K562 (cell line): ENCODE results near the gene DLAT. TPM values are rescaled to one million over a fixed set of nuclear protein-coding genes. Genes with fewer than 3 reads are reported as not detected.
A peak's percentile ranks its signal among the peaks of the same experiment; 100 is the strongest.
"Not testable (repeated sequence)": the region's sequence is repeated elsewhere in the genome, so short reads cannot be mapped to it uniquely, and the experiment has no call there.

Experiments used
- ATAC-seq: fragments of 200-7000 bp; cut with Tn5 transposase; 3 replicates; pipeline ENCODE4 v1.9.1; 2020; ENCODE audit warnings: moderate library complexity
- BruUV-seq: library from RNA; stranded (reverse); fragments of 400-500 nt; replicated peaks from 2 replicates; lab custom pipeline; 2021; lab: Mats Ljungman, UMichigan
- CTCF ChIA-PET: fragments of 300-600 bp; formaldehyde crosslinking; extraction: SDS; loops from one replicate; lab custom pipeline; 2021; ENCODE audit warnings: low intra/inter-chr PET ratio; lab: Yijun Ruan, JAX
- POLR2A ChIA-PET: fragments of 300-600, 350-650 bp; sonication (Branson Sonifier 250); formaldehyde crosslinking; extraction: SDS; loops from one replicate; lab custom pipeline; 2021; ENCODE audit warnings: antibody characterized with exemption, inconsistent platforms; lab: Yijun Ruan, JAX
- DNase-seq, 4 experiments: peaks; one replicate each; pipeline versions ENCODE4 v3.0.0 to v3.0.0-alpha.2; 2011 to 2018; ENCODE audit warnings: low spot score in 3 of 4, mixed read lengths in 3 of 4; ENCODE audit errors: extremely low read depth in 1 of 4
- FAIRE-seq: peaks from 2 replicates; lab custom pipeline; 2011; peaks lifted over from hg19 to GRCh38; lab: Jason Lieb, UNC
- H2AFZ ChIP-seq: 2 replicates; pipeline ENCODE4 v1.6.0; 2011; ENCODE audit warnings: low read depth, low read length, control low read depth, inconsistent platforms
- H3K27ac ChIP-seq: fragments of 200-600 bp; 3 replicates; pipeline ENCODE4 v1.8.0; 2011; ENCODE audit warnings: low read depth, mild to moderate bottlenecking, control low read depth, inconsistent platforms, low read length, moderate library complexity, mixed read lengths; ENCODE audit errors: extremely low read depth
- H3K27me3 ChIP-seq, 2 experiments: fragments of 300-600 bp in 1 of 2; 2 replicates in 1 of 2; 3 replicates in 1 of 2; pipeline versions ENCODE4 v1.6.0 to v1.8.0; 2011; ENCODE audit warnings: inconsistent platforms in 2 of 2, low read length in 2 of 2, mild to moderate bottlenecking in 1 of 2, mixed read lengths in 1 of 2, moderate library complexity in 1 of 2; ENCODE audit not compliant: control insufficient read depth in 2 of 2, insufficient read depth in 2 of 2
- H3K36me3 ChIP-seq: fragments of 300-600 bp; 3 replicates; pipeline ENCODE4 v1.8.0; 2011; ENCODE audit warnings: mild to moderate bottlenecking, low read length, inconsistent platforms; ENCODE audit not compliant: control insufficient read depth, insufficient read depth
- H3K4me1 ChIP-seq, 2 experiments: fragments of 200-600 bp in 1 of 2; replicated peaks in 1 of 2; 2 replicates in 1 of 2; 3 replicates in 1 of 2; pipeline versions ENCODE4 v1.5.1 to v1.8.0; 2011; ENCODE audit warnings: inconsistent platforms in 2 of 2, low read length in 2 of 2, mild to moderate bottlenecking in 1 of 2, mixed read lengths in 1 of 2, moderate library complexity in 1 of 2; ENCODE audit not compliant: control insufficient read depth in 2 of 2, insufficient read depth in 2 of 2
- H3K4me2 ChIP-seq: 2 replicates; pipeline ENCODE4 v1.6.1; 2011; ENCODE audit warnings: low read length, control low read depth, inconsistent platforms, mixed read lengths; ENCODE audit not compliant: insufficient read depth
- H3K4me3 ChIP-seq: fragments of 200-600 bp; sonication (generic), shearing (Covaris generic); 2 replicates; pipeline ENCODE4 v1.5.1; 2016; ENCODE audit warnings: control low read depth, inconsistent platforms
- H3K79me2 ChIP-seq: fragments of 200-600 bp; 3 replicates; pipeline ENCODE4 v1.8.0; 2011; ENCODE audit warnings: low read length, inconsistent platforms; ENCODE audit not compliant: control insufficient read depth, insufficient read depth
- H3K9ac ChIP-seq, 2 experiments: 2 replicates each; pipeline versions ENCODE4 v1.6.0 to v1.6.1; 2011; ENCODE audit warnings: low read depth in 2 of 2, low read length in 2 of 2, control low read depth in 1 of 2, inconsistent platforms in 1 of 2, mild to moderate bottlenecking in 1 of 2, mixed read lengths in 1 of 2; ENCODE audit not compliant: insufficient read depth in 1 of 2
- H3K9me1 ChIP-seq: one replicate; pipeline ENCODE4 v1.6.0; 2011; ENCODE audit warnings: inconsistent platforms, mild to moderate bottlenecking, low read length, moderate library complexity; ENCODE audit not compliant: control insufficient read depth, insufficient read depth
- H3K9me3 ChIP-seq: replicated peaks from 2 replicates; pipeline ENCODE4 v1.5.1; 2011; ENCODE audit warnings: low read depth, low read length, inconsistent platforms; ENCODE audit not compliant: control insufficient read depth, insufficient read depth
- H4K20me1 ChIP-seq: replicated peaks from 2 replicates; pipeline ENCODE4 v1.6.1; 2011; ENCODE audit warnings: low read length, inconsistent platforms, mixed read lengths; ENCODE audit not compliant: control insufficient read depth, insufficient read depth
- BCLAF1 ChIP-seq, 2 experiments: fragments of 450-650 bp in 1 of 2; IDR thresholded peaks; 2 replicates each; pipeline ENCODE4 v1.6.1; 2011 to 2017; ENCODE audit warnings: low read depth in 2 of 2, antibody characterized with exemption in 1 of 2, borderline replicate concordance in 1 of 2, low read length in 1 of 2, mild to moderate bottlenecking in 1 of 2, mixed read lengths in 1 of 2; ENCODE audit not compliant: control insufficient read depth in 1 of 2
- CBX5 ChIP-seq: IDR thresholded peaks from 2 replicates; pipeline ENCODE4 v1.6.1; 2014; ENCODE audit warnings: low read depth, borderline replicate concordance
- RBFOX2 ChIP-seq: fragments of 200-400 bp; formaldehyde crosslinking; IDR thresholded peaks from 2 replicates; pipeline ENCODE4 v1.6.1; 2017; ENCODE audit warnings: low read depth, mild to moderate bottlenecking, low read length, moderate library complexity
- ZBTB1 ChIP-seq: sonication (generic); formaldehyde crosslinking; IDR thresholded peaks from 2 replicates; pipeline ENCODE4 v1.8.1; 2023; ENCODE audit warnings: missing genetic modification reagents, low read depth, mild to moderate bottlenecking, borderline replicate concordance
- WGBS: fragments of 100-300 bp; shearing (Covaris generic); methylation state at CpG from one replicate; pipeline ENCODE4 v1.1.6; 2016; ENCODE audit warnings: low coverage, mixed read lengths; ENCODE audit not compliant: insufficient coverage; ENCODE audit errors: missing lambda C conversion rate; 5-methylcytosine and 5-hydroxymethylcytosine counted together
- in situ Hi-C: fragments of 300-500 bp; cut with MboI; formaldehyde crosslinking; loops from 4 replicates; pipeline ENCODE4 v1.15.0; 2018; ENCODE audit warnings: inconsistent platforms, mixed read lengths
- intact Hi-C: fragments of 100-400 bp; cut with micrococcal nuclease; formaldehyde crosslinking; loops from 2 replicates; pipeline ENCODE4 v1.14.2; 2022
- polyA plus RNA-seq, 8 experiments: library from polyadenylated mRNA; depleted of rRNA in 4 of 8; stranded (reverse) in 5 of 8; unstranded in 3 of 8; fragments of >200 nt; fragmentation: Nextera tagmentation in 2 of 8; fragmentation: Illumina TruSeq in 1 of 8; extraction: Ambion mirVana in 2 of 8; extraction: Trizol in 1 of 8; gene quantifications; 2 replicates each; pipeline versions ENCODE4 v1.2.1 to v1.2.3, GENCODE V29; 2011 to 2014; ENCODE audit warnings: inconsistent platforms in 1 of 8, missing spikeins in 1 of 8
- total RNA-seq, 7 experiments: library from RNA; depleted of rRNA in 6 of 7; stranded (reverse); fragments of >200 nt in 6 of 7; fragmentation: Illumina TruSeq in 2 of 7; extraction: Trizol in 2 of 7; gene quantifications; 2 replicates each; pipeline versions ENCODE4 v1.2.1 to v1.2.3, GENCODE V29; 2011 to 2021; ENCODE audit warnings: low replicate concordance in 1 of 7

The DLAT gene
- total and polyA plus RNA-seq, 9 of the 15 experiments (the other 6 are each of a cell fraction or from before 2014, with no cell fraction given) = 41.7 to 152 (median 105) TPM

GRCh38 chr11:112026784-112027410, 1.7 kb downstream of the DLAT start:
- H3K9ac ChIP-seq, H3K27me3 ChIP-seq, H3K9me3 ChIP-seq, H4K20me1 ChIP-seq, intact Hi-C loops, H3K27ac ChIP-seq, BruUV-seq, in situ Hi-C loops, FAIRE-seq, H3K4me3 ChIP-seq, POLR2A ChIA-PET, ATAC-seq, H3K4me2 ChIP-seq, H2AFZ ChIP-seq, CTCF ChIA-PET, H3K9me1 ChIP-seq, DNase-seq: not testable (repeated sequence)
- H3K36me3 ChIP-seq = peaks cover 45% of the 10 kb centered on the region
- H3K79me2 ChIP-seq = peaks cover 50% of the 10 kb centered on the region
- TF ChIP-seq RBFOX2 = 0 out of 2 replicates have a peak, but pooled peaks have one; percentile 13
- no CpG with 5 or more reads among the region's 49 CpGs for WGBS
- peaks cover 6 to 13% of the 10 kb centered on the region in 2 experiments; a peak in 3 of 5 replicates for H3K4me1 ChIP-seq

GRCh38 chr11:112029460-112029859, 4.3 kb downstream of the DLAT start:
- Histone ChIP-seq H3K9ac (no peak overlapping the region), H4K20me1 (no peaks in the 10 kb centered on the region), H3K9me1 (no peaks in the 10 kb centered on the region), H3K27me3 (no peaks in the 10 kb centered on the region), H3K4me1 (peaks cover under 1 to 10% of the 10 kb centered on the region in 2 experiments; a peak in 2 of 5 replicates), H3K79me2 (peaks cover 46% of the 10 kb centered on the region), H3K4me2 (no peak overlapping the region), H2AFZ (no peak overlapping the region), H3K36me3 (peaks cover 64% of the 10 kb centered on the region), H3K9me3 (no peaks in the 10 kb centered on the region), H3K27ac (no peak overlapping the region), H3K4me3 (no peak overlapping the region)
- ATAC-seq (no peak), DNase-seq (no peak), FAIRE-seq (no peak)
- intact Hi-C loops = no loop called here
- POLR2A ChIA-PET = no interaction called here
- CTCF ChIA-PET = no interaction called here
- in situ Hi-C loops = no loop called here
- 92% methylated on average over 2 of the region's 2 CpGs for WGBS
- BruUV-seq = no TSS peak
- TF ChIP-seq CBX5 = no peak
- TF ChIP-seq ZBTB1 (CRISPR knock-in tag) = no peak
- TF ChIP-seq BCLAF1 (IDR thresholded peaks at IDR 0.05; ENCODE audit: borderline replicate concordance in 1 of 2, control insufficient read depth in 1 of 2, low read depth in 2 of 2, low read length in 1 of 2) = no peak
